Body of pancreas (tissue), 4 donors: ENCODE results near the gene LRRN3.

Experiments used
- CTCF ChIP-seq, 7 experiments: fragments of 450-650 bp in 4 of 7; fragments of 200-600 bp in 3 of 7; sonication (generic) in 3 of 7; IDR thresholded peaks; one replicate each; pipeline ENCODE4 v1.5.1; 2016 to 2019; ENCODE audit warnings: antibody characterized with exemption in 7 of 7
- POLR2A ChIP-seq, 3 donors: fragments of 450-650 bp; IDR thresholded peaks; one replicate each; pipeline ENCODE4 v1.6.1; 2016; ENCODE audit warnings: antibody characterized with exemption in 3 of 3, mild to moderate bottlenecking in 2 of 3

GRCh38 chr7:111162692-111163091 lies 71.8 kb downstream of the LRRN3 start:
- no peak for TF ChIP-seq CTCF (IDR thresholded peaks at IDR 0.05)
- no peak for TF ChIP-seq POLR2A (IDR thresholded peaks at IDR 0.05)
